T-helper 2 cell treated with Interferon-gamma antibody and Interleukin-4, amounts not matched to agents 5 μg/mL and 100 μg/mL, for 36 hours (primary cell): Measurements from ENCODE around the gene TRRAP.

ENCODE experiments used
- DNase-seq: peaks from one replicate; pipeline ENCODE4 v3.0.0; 2021; ENCODE audit warnings: low spot score
- H3K27ac Mint-ChIP-seq: one replicate; pipeline ENCODE4 v1.8.0; 2021; ENCODE audit warnings: mild to moderate bottlenecking, mixed read lengths
- H3K27me3 Mint-ChIP-seq: one replicate; pipeline ENCODE4 v1.8.0; 2021; ENCODE audit warnings: low read depth, mixed read lengths
- H3K36me3 Mint-ChIP-seq: one replicate; pipeline ENCODE4 v1.8.0; 2021; ENCODE audit warnings: low read depth, mixed read lengths
- H3K4me1 Mint-ChIP-seq: one replicate; pipeline ENCODE4 v1.8.0; 2021; ENCODE audit warnings: low read depth, mixed read lengths
- H3K4me3 Mint-ChIP-seq: one replicate; pipeline ENCODE4 v1.8.0; 2022; ENCODE audit warnings: mild to moderate bottlenecking, moderate library complexity, mixed read lengths
- H3K9me3 Mint-ChIP-seq: one replicate; pipeline ENCODE4 v1.8.0; 2021; ENCODE audit warnings: mixed read lengths

The TRRAP gene

DNA sequence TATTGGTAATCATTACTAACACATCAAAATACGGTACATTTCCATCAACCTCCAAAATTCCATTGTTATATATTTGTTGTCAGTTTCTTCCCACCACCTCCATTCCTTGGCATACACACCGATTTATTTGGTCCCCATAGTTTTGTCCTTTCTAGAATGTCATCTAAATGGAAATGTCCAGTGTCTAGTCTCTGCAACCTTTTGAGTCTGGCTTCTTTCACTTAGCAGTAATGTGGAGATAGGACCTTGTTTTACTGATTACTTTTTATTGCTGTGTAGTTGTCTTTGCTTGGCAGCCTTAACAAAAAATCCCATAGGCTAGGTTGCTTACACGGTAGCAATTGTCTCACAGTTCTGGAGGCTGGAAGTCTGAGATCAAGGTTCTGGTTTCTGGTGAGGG lies 22.5 kb downstream of the TRRAP start:
- DNase-seq, result no peak
- Mint-ChIP-seq H3K9me3 (no peaks in the 10 kb centered on the region), H3K4me1 (no peaks in the 10 kb centered on the region), H3K36me3 (peaks cover 62% of the 10 kb centered on the region), H3K27me3 (no peaks in the 10 kb centered on the region), H3K4me3 (no peak overlapping the region), H3K27ac (no peak overlapping the region)

DNA sequence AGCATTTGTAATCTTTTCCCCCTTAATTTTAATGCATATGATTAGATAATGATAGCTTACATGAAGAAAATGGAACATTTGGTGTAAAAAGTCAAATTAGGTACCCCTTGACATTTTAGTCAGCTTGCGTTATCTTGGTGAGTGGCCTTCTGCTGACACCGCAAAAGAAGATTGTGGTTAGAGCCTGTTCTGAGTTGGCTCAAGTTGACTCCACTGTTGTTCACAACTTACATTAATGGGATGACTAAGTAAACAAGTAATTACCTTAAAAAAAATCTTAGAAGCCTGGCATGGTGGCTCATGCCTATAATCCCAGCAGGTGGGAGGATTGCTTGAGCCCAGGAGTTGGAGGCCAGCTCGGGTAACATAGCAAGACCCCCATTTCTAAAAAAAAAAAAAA lies 24.2 kb downstream of the TRRAP start:
- Mint-ChIP-seq H3K36me3 (peaks cover 58% of the 10 kb centered on the region), H3K9me3 (no peaks in the 10 kb centered on the region), H3K4me1 (no peaks in the 10 kb centered on the region), H3K27ac (no peak overlapping the region), H3K27me3 (no peaks in the 10 kb centered on the region), H3K4me3 (no peak overlapping the region)
- DNase-seq, result no peak

DNA sequence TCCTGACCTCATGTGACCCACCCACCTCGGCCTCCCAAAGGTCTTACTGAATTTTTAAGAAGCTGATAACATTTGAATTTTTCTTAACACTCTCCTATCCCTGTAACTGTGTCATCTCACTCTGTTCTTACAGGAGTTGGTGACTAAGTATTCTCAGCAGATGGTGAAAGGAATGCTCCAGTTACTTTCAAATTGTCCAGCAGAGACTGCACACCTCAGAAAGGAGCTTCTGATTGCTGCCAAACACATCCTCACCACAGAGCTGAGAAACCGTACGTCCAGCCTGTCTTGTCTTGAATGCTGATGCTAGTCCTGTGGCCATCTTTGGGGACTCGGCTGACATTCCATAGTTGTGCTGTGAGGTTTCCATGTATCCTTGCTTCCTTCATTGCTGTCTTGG lies 24.9 kb downstream of the TRRAP start:
- Mint-ChIP-seq H3K27me3 (no peaks in the 10 kb centered on the region), H3K36me3 (peaks cover 61% of the 10 kb centered on the region), H3K27ac (no peak overlapping the region), H3K4me1 (no peaks in the 10 kb centered on the region), H3K9me3 (no peaks in the 10 kb centered on the region), H3K4me3 (no peak overlapping the region)
- no peak for DNase-seq

DNA sequence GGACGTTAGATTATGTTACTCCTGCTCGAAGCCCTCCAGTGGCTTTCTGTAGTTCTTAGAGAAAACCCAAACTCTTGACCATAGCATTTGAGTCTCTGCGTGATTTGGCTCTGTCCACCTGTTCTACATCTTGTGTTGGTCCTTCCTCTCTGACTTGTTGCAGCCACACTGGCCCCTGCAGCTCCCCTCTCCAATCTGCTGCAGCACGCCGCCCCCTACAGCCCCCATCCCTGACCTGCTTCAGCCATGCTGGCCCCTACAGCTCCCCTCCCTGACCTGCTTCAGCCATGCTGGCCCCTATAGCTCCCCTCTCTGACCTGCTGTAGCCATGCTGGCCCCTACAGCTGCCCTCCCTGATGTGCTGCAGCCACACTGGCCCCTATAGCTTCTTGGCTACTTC lies 29.2 kb downstream of the TRRAP start:
- Mint-ChIP-seq H3K36me3 (peaks cover 60% of the 10 kb centered on the region), H3K4me3 (no peak overlapping the region), H3K27me3 (no peaks in the 10 kb centered on the region), H3K4me1 (no peaks in the 10 kb centered on the region), H3K27ac (no peak overlapping the region), H3K9me3 (no peaks in the 10 kb centered on the region)
- no peak for DNase-seq

DNA sequence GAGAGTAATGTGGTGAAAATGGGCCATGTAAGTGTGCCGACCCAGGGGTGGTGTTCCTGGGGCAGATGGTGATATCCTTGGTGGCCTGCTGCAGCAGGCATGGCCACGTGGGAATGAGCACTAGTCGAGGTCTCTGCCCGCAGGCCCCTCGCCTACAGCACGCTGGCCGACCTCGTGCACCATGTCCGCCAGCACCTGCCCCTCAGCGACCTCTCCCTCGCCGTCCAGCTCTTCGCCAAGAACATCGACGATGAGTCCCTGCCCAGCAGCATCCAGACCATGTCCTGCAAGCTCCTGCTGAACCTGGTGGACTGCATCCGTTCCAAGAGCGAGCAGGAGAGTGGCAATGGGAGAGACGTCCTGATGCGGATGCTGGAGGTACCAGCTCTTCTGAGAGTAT lies 30.3 kb downstream of the TRRAP start:
- no peak for DNase-seq
- Mint-ChIP-seq H3K9me3 (no peaks in the 10 kb centered on the region), H3K4me1 (no peaks in the 10 kb centered on the region), H3K36me3 (peaks cover 64% of the 10 kb centered on the region), H3K4me3 (no peak overlapping the region), H3K27me3 (no peaks in the 10 kb centered on the region), H3K27ac (no peak overlapping the region)

DNA sequence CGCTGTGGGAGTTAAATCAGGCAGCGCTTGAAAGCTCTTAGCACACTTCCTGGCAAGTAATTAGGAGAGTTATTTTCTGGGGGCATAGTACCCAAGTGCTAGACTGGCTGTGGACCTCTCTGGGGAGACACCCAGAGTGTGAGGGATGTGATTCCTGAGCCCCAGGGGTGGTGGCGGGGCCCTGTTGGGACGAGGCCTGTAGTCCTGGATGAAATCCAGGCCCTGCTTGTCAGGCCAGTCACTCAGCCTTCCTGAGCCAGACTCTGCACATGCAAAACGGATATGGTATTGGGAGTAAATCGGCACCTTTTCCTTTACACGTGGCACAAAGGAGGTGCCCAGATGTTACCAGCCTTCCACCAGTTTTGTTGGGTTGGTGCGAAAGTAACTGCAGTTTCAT lies 31.2 kb downstream of the TRRAP start:
- peaks cover 64% of the 10 kb centered on the region for H3K36me3 Mint-ChIP-seq
- H3K4me1 Mint-ChIP-seq, result no peaks in the 10 kb centered on the region
- no peaks in the 10 kb centered on the region for H3K9me3 Mint-ChIP-seq

DNA sequence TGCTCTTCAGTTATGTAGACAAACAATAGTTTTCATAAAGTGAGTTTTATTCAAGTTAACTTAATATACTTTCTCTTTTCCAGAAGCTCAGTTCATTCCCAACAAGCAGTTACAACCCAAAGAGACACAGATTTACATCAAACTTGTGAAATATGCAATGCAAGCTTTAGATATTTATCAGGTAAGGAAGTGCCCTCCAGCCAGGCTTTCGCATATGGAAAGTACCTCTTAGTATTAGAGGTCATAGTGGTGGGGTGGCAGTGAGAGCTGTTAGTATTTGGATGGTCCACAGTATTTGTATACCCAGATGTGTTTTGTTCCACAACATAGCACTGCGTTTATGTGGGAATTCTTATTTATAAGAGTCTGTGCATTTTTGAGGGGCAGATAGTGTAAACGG lies 32.1 kb downstream of the TRRAP start:
- Mint-ChIP-seq H3K4me1 (no peaks in the 10 kb centered on the region), H3K36me3 (peaks cover 55% of the 10 kb centered on the region), H3K27me3 (no peaks in the 10 kb centered on the region), H3K4me3 (no peak overlapping the region), H3K9me3 (no peaks in the 10 kb centered on the region), H3K27ac (no peak overlapping the region)
- DNase-seq, result no peak

More for the DNA sequence above, 31.2 kb downstream of the TRRAP start:
- H3K4me3 Mint-ChIP-seq, result no peak overlapping the region
- no peaks in the 10 kb centered on the region for H3K27me3 Mint-ChIP-seq
- H3K27ac Mint-ChIP-seq, result no peak overlapping the region
- DNase-seq, result no peak

DNA sequence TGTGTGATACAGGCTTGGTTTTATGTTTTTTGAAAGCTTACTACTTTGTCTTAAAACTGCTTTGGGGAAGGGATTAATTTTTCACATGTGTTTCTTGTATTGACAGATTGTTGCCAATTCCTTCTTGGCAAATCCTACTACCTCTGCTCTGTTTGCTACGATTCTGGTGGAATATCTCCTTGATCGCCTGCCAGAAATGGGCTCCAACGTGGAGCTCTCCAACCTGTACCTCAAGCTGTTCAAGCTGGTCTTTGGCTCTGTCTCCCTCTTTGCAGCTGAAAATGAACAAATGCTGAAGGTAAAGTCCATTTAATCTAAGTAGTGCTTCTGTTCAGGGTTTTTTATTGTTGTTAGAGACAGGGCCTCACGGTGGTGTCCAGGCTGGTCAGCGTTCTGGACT lies 33.6 kb downstream of the TRRAP start:
- Mint-ChIP-seq H3K4me1 (no peaks in the 10 kb centered on the region), H3K4me3 (no peak overlapping the region), H3K27me3 (no peaks in the 10 kb centered on the region), H3K27ac (no peak overlapping the region), H3K36me3 (peaks cover 58% of the 10 kb centered on the region), H3K9me3 (no peaks in the 10 kb centered on the region)
- no peak for DNase-seq

DNA sequence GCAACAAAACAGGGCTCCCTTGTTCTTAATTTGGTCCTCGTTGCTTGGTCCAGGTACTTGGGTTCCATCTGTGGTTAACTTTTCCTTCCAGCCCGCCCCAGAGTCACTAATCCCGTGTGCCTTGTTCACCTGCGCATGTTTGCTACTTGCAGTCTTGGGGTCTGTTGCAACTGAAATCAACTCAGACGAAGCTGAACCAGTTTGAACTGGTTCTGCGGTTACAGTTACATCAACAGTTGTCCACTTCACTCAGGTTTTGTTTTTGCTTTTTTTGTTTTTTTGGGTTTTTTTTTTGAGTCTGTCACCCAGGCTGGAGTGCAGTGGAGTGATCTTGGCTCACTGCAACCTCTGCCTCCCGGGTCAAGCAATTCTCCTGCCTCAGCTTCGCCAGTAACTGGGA lies 34.7 kb downstream of the TRRAP start:
- Mint-ChIP-seq H3K27ac (no peak overlapping the region), H3K27me3 (no peaks in the 10 kb centered on the region), H3K36me3 (peaks cover 58% of the 10 kb centered on the region), H3K4me1 (no peaks in the 10 kb centered on the region), H3K9me3 (no peaks in the 10 kb centered on the region), H3K4me3 (no peak overlapping the region)
- DNase-seq, result no peak

DNA sequence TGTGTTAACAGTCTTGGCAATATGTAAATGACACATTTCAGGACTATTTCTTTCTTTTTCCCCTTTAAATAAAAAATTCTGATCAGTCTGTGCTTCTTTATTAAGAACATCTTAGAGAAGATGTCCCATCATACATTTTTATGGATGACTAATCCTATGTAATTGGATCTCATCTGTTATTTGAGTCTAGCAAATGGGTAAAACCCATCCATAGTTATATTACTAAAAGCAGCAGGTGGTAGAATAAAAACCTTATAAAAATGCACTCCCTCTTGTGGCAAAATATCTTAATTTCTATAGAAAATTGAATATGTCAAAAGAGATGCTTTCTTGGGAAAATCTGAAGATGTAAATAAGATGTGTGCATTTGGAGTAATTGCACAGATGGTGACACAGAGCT lies 35.3 kb downstream of the TRRAP start:
- Mint-ChIP-seq H3K4me3 (no peak overlapping the region), H3K27ac (no peak overlapping the region), H3K27me3 (no peaks in the 10 kb centered on the region), H3K9me3 (no peaks in the 10 kb centered on the region), H3K4me1 (no peaks in the 10 kb centered on the region), H3K36me3 (peaks cover 55% of the 10 kb centered on the region)
- DNase-seq, result no peak

DNA sequence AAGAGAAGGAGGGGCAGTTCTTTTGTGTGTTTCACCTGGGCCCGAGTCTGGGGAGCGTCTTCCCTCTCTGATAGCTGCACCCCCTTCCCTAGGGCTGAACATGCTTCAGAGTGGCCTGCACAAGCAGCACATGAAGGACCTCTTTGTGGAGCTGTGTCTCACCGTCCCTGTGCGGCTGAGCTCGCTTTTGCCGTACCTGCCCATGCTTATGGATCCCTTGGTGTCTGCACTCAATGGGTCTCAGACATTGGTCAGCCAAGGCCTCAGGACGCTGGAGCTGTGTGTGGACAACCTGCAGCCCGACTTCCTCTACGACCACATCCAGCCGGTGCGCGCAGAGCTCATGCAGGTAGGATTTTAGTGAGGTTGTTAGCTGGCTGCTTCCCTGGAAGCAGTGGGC lies 39.0 kb downstream of the TRRAP start:
- Mint-ChIP-seq H3K27me3 (no peaks in the 10 kb centered on the region), H3K27ac (no peak overlapping the region), H3K36me3 (peaks cover 51% of the 10 kb centered on the region), H3K4me1 (no peaks in the 10 kb centered on the region), H3K9me3 (no peaks in the 10 kb centered on the region), H3K4me3 (no peak overlapping the region)
- DNase-seq, result no peak

DNA sequence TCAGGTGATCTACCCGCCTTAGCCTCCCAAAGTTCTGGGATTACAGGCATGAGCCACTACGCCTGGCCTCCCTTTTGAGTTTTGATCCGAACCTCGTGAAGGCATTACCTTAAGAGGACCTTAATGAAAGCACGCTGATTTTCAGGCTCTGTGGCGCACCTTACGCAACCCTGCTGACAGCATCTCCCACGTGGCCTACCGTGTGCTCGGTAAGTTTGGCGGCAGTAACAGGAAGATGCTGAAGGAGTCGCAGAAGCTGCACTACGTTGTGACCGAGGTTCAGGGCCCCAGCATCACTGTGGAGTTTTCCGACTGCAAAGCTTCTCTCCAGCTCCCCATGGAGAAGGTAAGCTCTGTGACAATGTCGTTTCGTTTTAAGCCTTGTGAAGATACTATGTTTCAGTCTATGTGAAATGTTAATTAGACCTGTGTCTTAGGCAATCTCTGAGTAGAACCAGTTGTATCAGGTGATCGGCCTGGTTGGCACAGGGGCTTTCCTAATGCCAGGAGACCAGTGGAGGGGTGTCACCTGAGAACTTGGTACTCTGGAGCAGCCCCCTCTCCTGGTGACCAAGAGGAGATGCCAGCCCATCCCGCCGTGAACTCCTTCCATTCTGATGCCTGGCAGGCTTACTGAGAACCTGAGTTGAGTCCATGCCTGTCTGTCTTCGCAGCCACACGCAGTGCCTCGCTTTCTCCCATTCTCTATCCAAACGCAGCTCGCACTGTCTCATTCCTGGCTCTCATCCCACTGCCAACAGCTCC lies 43.5 kb downstream of the TRRAP start:
- Mint-ChIP-seq H3K4me1 (no peaks in the 10 kb centered on the region), H3K4me3 (no peak overlapping the region), H3K36me3 (peaks cover 62% of the 10 kb centered on the region), H3K27ac (no peak overlapping the region), H3K9me3 (no peaks in the 10 kb centered on the region), H3K27me3 (no peaks in the 10 kb centered on the region)
- DNase-seq, result no peak

DNA sequence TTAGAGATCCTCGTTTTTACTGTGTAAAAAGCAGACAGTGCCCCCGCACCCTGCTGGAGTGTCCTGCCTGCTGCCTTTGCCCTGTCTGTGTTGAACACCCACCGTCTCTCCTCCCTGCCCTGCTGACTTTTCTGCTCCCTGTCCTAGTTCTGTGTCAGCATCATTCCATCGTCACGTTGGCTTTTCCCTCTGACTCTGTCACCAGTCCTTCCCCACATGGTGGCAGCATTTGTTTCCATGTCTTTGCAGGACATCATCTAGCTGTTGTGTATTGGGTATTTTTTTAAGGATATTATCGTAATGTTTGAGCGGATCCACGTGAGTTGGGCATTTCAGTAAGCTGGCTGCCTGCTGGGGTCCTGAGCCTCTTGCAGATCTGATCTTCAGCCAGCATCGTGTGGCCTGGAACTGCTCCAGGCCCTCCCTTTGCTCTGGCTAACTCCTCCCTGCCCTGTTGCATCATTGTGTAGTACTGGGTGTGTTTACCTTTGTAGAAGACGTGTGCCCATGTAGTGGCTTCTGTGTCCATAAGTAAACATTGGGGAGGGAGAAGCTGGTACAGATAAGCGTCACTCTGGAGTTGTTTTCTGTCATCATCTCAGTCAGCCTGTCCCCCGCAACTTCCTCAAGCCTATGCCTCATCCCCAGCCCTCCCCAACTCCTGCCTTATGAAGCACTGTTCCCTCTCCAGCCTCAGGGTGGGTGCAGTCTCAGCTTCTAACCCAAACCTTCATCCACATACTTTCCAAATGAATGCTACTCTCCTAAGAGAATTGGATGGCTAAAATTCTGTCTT lies 44.3 kb downstream of the TRRAP start:
- Mint-ChIP-seq H3K9me3 (no peaks in the 10 kb centered on the region), H3K27me3 (no peaks in the 10 kb centered on the region), H3K4me1 (no peaks in the 10 kb centered on the region), H3K27ac (peak overlapping the region; percentile 38), H3K4me3 (no peak overlapping the region), H3K36me3 (peaks cover 62% of the 10 kb centered on the region)
- no peak for DNase-seq

DNA sequence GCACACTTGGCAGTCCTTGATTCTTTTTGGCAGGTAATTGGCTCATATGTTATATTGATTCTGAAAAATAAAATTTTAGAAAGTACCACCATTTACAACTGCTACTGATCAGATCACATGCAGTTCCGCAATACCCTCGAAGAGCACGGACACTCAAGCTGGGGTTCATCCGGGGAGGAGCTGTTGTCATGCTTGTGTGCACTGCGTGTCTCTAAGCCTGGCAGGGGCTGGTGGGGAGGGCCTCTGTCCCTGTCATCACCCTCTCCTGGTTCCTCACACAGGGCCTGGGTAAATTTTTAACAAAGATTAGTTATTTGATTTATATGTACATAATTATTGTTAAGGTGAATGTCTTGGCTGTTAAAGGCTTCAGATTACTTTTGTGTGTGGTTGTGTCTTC lies 45.2 kb downstream of the TRRAP start:
- H3K9me3 Mint-ChIP-seq, result no peaks in the 10 kb centered on the region
- no peaks in the 10 kb centered on the region for H3K27me3 Mint-ChIP-seq
- no peak overlapping the region for H3K27ac Mint-ChIP-seq
- peaks cover 66% of the 10 kb centered on the region for H3K36me3 Mint-ChIP-seq
- no peak for DNase-seq
- no peaks in the 10 kb centered on the region for H3K4me1 Mint-ChIP-seq
- no peak overlapping the region for H3K4me3 Mint-ChIP-seq
